Neural progenitor cell (in vitro differentiated cells): ENCODE measurements around the gene IVNS1ABP. TPM values are rescaled to one million over a fixed set of nuclear protein-coding genes. Genes with fewer than 3 reads are reported as not detected.

Source experiments
- DNase-seq: peaks from one replicate; pipeline ENCODE4 v3.0.0-alpha.2; 2016; ENCODE audit warnings: low spot score
- H2AFZ ChIP-seq: fragments of 200-600 bp; sonication (generic); replicated peaks from 2 replicates; pipeline ENCODE4 v1.6.1; 2016; ENCODE audit warnings: antibody characterized with exemption
- H3F3A ChIP-seq: fragments of 200-600 bp; sonication (generic); 2 replicates; pipeline ENCODE4 v1.6.1; 2016; ENCODE audit warnings: antibody characterized with exemption, low read depth
- H3K27ac ChIP-seq: fragments of 200-600 bp; sonication (generic); 2 replicates; pipeline ENCODE4 v1.5.1; 2016; ENCODE audit warnings: mild to moderate bottlenecking
- H3K27me3 ChIP-seq: fragments of 200-600 bp; sonication (generic); 2 replicates; pipeline ENCODE4 v1.6.1; 2016; ENCODE audit warnings: mild to moderate bottlenecking, moderate library complexity
- H3K36me3 ChIP-seq: fragments of 200-600 bp; sonication (generic); 2 replicates; pipeline ENCODE4 v1.5.1; 2016
- H3K4me1 ChIP-seq: fragments of 200-600 bp; sonication (generic); 2 replicates; pipeline ENCODE4 v1.6.1; 2016; ENCODE audit warnings: mixed run types
- H3K4me2 ChIP-seq: fragments of 200-600 bp; sonication (generic); 2 replicates; pipeline ENCODE4 v1.6.1; 2016
- H3K4me3 ChIP-seq: fragments of 200-600 bp; sonication (generic); 2 replicates; pipeline ENCODE4 v1.5.1; 2016
- H3K79me2 ChIP-seq: fragments of 200-600 bp; sonication (generic); 2 replicates; pipeline ENCODE4 v1.6.1; 2016; ENCODE audit warnings: low read depth
- H3K9ac ChIP-seq: fragments of 200-600 bp; sonication (generic); 2 replicates; pipeline ENCODE4 v1.6.1; 2016
- H3K9me3 ChIP-seq: fragments of 200-600 bp; sonication (generic); 2 replicates; pipeline ENCODE4 v1.5.1; 2016; ENCODE audit warnings: low read depth
- H4K20me1 ChIP-seq: fragments of 200-600 bp; sonication (generic); 2 replicates; pipeline ENCODE4 v1.6.1; 2016; ENCODE audit warnings: low read depth
- H3K27ac Mint-ChIP-seq: 3 replicates; pipeline ENCODE4 v1.8.0; 2021; ENCODE audit warnings: mixed read lengths
- H3K27me3 Mint-ChIP-seq: 2 replicates; pipeline ENCODE4 v1.8.0; 2022; ENCODE audit warnings: low read depth, mild to moderate bottlenecking, inconsistent platforms, moderate library complexity, mixed read lengths; ENCODE audit not compliant: insufficient read depth
- H3K36me3 Mint-ChIP-seq: 3 replicates; pipeline ENCODE4 v1.8.0; 2021; ENCODE audit warnings: mixed read lengths
- H3K4me1 Mint-ChIP-seq: 3 replicates; pipeline ENCODE4 v1.8.0; 2021; ENCODE audit warnings: mixed read lengths
- H3K4me3 Mint-ChIP-seq: 3 replicates; pipeline ENCODE4 v1.8.0; 2021; ENCODE audit warnings: mild to moderate bottlenecking, moderate library complexity, mixed read lengths
- H3K9me3 Mint-ChIP-seq: 3 replicates; pipeline ENCODE4 v1.8.0; 2020; ENCODE audit warnings: mixed read lengths
- EZH2 ChIP-seq: fragments of 200-600 bp; sonication (generic); IDR thresholded peaks from 2 replicates; pipeline ENCODE4 v1.6.1; 2017; ENCODE audit warnings: antibody characterized with exemption, mild to moderate bottlenecking, moderate library complexity
- EZH2phosphoT487 ChIP-seq: fragments of 200-600 bp; sonication (generic); IDR thresholded peaks from 2 replicates; pipeline ENCODE4 v1.6.1; 2017; ENCODE audit warnings: antibody characterized with exemption
- total RNA-seq: library from RNA; depleted of rRNA; stranded (reverse); fragments of >200 nt; gene quantifications from 2 replicates; pipeline ENCODE4 v1.2.3, GENCODE V29; 2015; ENCODE audit warnings: low replicate concordance
- TF ChIP-seq, protein P1 (sequence below): fragments of 200-600 bp; sonication (generic); IDR thresholded peaks from 2 replicates; pipeline ENCODE4 v1.5.1; 2017; ENCODE audit warnings: antibody characterized with exemption, mild to moderate bottlenecking

IVNS1ABP gene
- total RNA-seq, 1 donor from 2014 or later, result 193 TPM

GRCh38 chr1:185341196-185341781, 24.2 kb upstream of the IVNS1ABP start:
- H3K9ac ChIP-seq, result no peak overlapping the region
- no peaks in the 10 kb centered on the region for H3K79me2 ChIP-seq
- H3F3A ChIP-seq, result no peaks in the 10 kb centered on the region
- no peak overlapping the region for H3K4me3 ChIP-seq
- TF ChIP-seq, protein P1, sequence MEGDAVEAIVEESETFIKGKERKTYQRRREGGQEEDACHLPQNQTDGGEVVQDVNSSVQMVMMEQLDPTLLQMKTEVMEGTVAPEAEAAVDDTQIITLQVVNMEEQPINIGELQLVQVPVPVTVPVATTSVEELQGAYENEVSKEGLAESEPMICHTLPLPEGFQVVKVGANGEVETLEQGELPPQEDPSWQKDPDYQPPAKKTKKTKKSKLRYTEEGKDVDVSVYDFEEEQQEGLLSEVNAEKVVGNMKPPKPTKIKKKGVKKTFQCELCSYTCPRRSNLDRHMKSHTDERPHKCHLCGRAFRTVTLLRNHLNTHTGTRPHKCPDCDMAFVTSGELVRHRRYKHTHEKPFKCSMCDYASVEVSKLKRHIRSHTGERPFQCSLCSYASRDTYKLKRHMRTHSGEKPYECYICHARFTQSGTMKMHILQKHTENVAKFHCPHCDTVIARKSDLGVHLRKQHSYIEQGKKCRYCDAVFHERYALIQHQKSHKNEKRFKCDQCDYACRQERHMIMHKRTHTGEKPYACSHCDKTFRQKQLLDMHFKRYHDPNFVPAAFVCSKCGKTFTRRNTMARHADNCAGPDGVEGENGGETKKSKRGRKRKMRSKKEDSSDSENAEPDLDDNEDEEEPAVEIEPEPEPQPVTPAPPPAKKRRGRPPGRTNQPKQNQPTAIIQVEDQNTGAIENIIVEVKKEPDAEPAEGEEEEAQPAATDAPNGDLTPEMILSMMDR, result no peak
- no peak for TF ChIP-seq EZH2phosphoT487
- no peak for TF ChIP-seq EZH2
- no peaks in the 10 kb centered on the region for H3K27me3 ChIP-seq
- no peaks in the 10 kb centered on the region for H3K9me3 ChIP-seq
- no peak overlapping the region for H3K27ac Mint-ChIP-seq
- H3K4me1 ChIP-seq, result no peaks in the 10 kb centered on the region
- no peaks in the 10 kb centered on the region for H3K27me3 Mint-ChIP-seq
- H3K4me3 Mint-ChIP-seq, result no peak overlapping the region
- H3K9me3 Mint-ChIP-seq, result peaks cover 4% of the 10 kb centered on the region
- peaks cover 9% of the 10 kb centered on the region for H3K4me1 Mint-ChIP-seq
- no peak overlapping the region for H3K4me2 ChIP-seq
- H2AFZ ChIP-seq, result no peak overlapping the region
- H3K36me3 ChIP-seq, result no peaks in the 10 kb centered on the region
- H4K20me1 ChIP-seq, result no peaks in the 10 kb centered on the region
- no peak overlapping the region for H3K27ac ChIP-seq
- DNase-seq, result no peak
- no peaks in the 10 kb centered on the region for H3K36me3 Mint-ChIP-seq

DNA sequence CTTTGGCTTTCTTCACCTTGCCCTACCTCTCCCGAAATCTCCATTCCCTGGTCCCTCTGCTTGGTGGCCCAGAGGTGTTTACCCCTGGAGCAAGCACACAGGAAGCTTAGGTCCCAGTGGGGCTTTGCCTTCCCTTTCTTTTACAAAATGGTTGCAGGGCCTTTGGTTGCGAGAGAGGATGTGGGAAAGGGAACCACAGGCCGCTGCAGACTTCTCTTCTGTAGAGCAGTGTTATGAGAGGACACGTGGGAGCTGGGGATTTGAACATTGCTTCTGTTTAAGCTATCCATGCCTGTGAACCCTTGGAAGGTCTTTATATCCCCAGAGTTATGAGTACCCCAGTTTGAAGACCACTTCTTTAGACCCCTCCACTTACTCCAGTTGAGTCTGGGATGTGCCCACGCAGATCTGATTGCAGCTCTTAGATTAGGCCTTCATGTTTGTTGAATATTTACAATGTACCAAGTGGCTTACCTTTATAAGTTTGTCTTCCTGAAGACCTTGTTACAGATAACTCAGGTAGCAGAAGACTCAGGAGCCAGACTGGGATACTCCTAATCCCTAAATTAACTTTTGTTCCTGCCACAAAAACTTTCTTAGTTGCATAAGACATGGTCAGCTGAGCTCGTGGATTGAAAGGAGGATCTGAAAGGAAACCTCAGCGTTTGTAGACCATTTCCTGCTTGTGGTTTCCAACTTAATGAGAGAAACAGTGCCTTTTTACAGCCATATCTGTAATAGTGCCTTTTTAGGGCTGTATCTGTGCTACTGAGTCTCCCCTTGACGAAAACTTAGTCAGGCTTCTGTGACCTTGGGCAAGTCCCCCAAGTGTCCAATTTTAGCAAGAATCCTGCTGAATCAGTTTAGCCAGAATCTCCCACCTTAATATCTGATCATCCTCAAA, 21.9 kb upstream of the IVNS1ABP start:
- Histone ChIP-seq H3K27ac (no peak overlapping the region), H3F3A (no peaks in the 10 kb centered on the region), H3K79me2 (no peaks in the 10 kb centered on the region), H3K4me2 (no peak overlapping the region), H4K20me1 (no peaks in the 10 kb centered on the region), H3K4me1 (no peaks in the 10 kb centered on the region), H3K27me3 (no peaks in the 10 kb centered on the region), H3K9ac (no peak overlapping the region), H3K9me3 (no peaks in the 10 kb centered on the region), H3K36me3 (no peaks in the 10 kb centered on the region), H3K4me3 (no peak overlapping the region), H2AFZ (no peak overlapping the region)
- no peak for DNase-seq
- TF ChIP-seq EZH2 (no peak), EZH2phosphoT487 (no peak)
- TF ChIP-seq, protein P1, result no peak
- Mint-ChIP-seq H3K4me3 (no peak overlapping the region), H3K4me1 (peaks cover 12% of the 10 kb centered on the region), H3K9me3 (peaks cover 4% of the 10 kb centered on the region), H3K27me3 (no peaks in the 10 kb centered on the region), H3K27ac (no peak overlapping the region), H3K36me3 (peaks cover 3% of the 10 kb centered on the region)

DNA sequence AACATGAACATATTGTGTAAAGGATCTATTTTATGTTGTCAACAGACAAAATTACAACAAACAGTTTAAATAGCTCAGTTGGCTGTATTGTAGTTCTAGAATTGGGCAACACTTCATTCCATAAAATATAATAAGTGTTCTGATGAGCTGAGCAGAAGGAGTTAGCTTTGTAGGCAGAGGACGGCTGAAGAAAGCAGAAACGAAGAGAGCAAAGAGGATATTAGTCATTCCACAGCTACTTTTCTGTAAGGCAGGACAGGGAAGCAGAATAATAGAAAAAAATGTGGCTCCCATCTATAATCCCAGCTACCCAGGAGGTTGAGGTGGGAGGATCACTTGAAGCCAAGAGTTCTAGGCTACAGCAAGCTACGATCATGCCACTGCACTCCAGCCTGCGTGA, 20.2 kb upstream of the IVNS1ABP start:
- no peaks in the 10 kb centered on the region for H3K36me3 ChIP-seq
- H3K9ac ChIP-seq, result no peak overlapping the region
- H3K79me2 ChIP-seq, result no peaks in the 10 kb centered on the region
- H3K4me1 Mint-ChIP-seq, result peaks cover 8% of the 10 kb centered on the region
- H3K27me3 Mint-ChIP-seq, result no peaks in the 10 kb centered on the region
- no peak for DNase-seq
- peaks cover 3% of the 10 kb centered on the region for H3K36me3 Mint-ChIP-seq
- peaks cover 4% of the 10 kb centered on the region for H3K9me3 Mint-ChIP-seq
- H3K4me1 ChIP-seq, result no peaks in the 10 kb centered on the region
- no peak overlapping the region for H2AFZ ChIP-seq
- H3F3A ChIP-seq, result no peaks in the 10 kb centered on the region
- TF ChIP-seq, protein P1, result no peak
- TF ChIP-seq EZH2phosphoT487 (no peak), EZH2 (no peak)
- H3K9me3 ChIP-seq, result no peaks in the 10 kb centered on the region
- H3K27ac ChIP-seq, result no peak overlapping the region
- H3K27ac Mint-ChIP-seq, result no peak overlapping the region
- no peak overlapping the region for H3K4me3 Mint-ChIP-seq
- no peak overlapping the region for H3K4me3 ChIP-seq
- H3K4me2 ChIP-seq, result no peak overlapping the region
- H3K27me3 ChIP-seq, result no peaks in the 10 kb centered on the region
- H4K20me1 ChIP-seq, result no peaks in the 10 kb centered on the region
